Keratinocyte (primary cell): ENCODE measurements around the gene FRA10AC1. TPM values are rescaled to one million over a fixed set of nuclear protein-coding genes. Genes with fewer than 3 reads are reported as not detected.

Experiments used
- DNase-seq: peaks from one replicate; pipeline ENCODE4 v3.0.0-alpha.2; 2011; ENCODE audit warnings: low read depth, missing footprints, low spot score
- FAIRE-seq: peaks from 2 replicates; lab custom pipeline; 2011; peaks lifted over from hg19 to GRCh38; lab: Jason Lieb, UNC
- H2AFZ ChIP-seq: 2 replicates; pipeline ENCODE4 v1.6.0; 2012; ENCODE audit warnings: low read length, control low read depth, inconsistent platforms; ENCODE audit not compliant: control insufficient read depth
- H3K27ac ChIP-seq: 2 replicates; pipeline ENCODE4 v1.5.1; 2011; ENCODE audit warnings: low read length; ENCODE audit not compliant: control insufficient read depth, insufficient read depth
- H3K27me3 ChIP-seq: 3 replicates; pipeline ENCODE4 v1.6.0; 2011; ENCODE audit warnings: low read length; ENCODE audit not compliant: control insufficient read depth, insufficient read depth; ENCODE audit errors: extremely low read depth
- H3K36me3 ChIP-seq, 2 experiments: 2 replicates in 1 of 2; 3 replicates in 1 of 2; pipeline ENCODE4 v1.5.1; 2011; ENCODE audit warnings: low read length in 2 of 2, mild to moderate bottlenecking in 1 of 2; ENCODE audit not compliant: control insufficient read depth in 2 of 2, insufficient read depth in 2 of 2; ENCODE audit errors: extremely low read depth in 1 of 2
- H3K4me1 ChIP-seq: 3 replicates; pipeline ENCODE4 v1.5.1; 2011; ENCODE audit warnings: low read length; ENCODE audit not compliant: control insufficient read depth, insufficient read depth; ENCODE audit errors: extremely low read depth
- H3K4me2 ChIP-seq: 3 replicates; pipeline ENCODE4 v1.6.0; 2011; ENCODE audit warnings: low read depth, low read length; ENCODE audit not compliant: control insufficient read depth, insufficient read depth; ENCODE audit errors: extremely low read depth
- H3K4me3 ChIP-seq, 3 experiments: fragments of 200-600 bp in 1 of 3; sonication (generic) in 1 of 3; 2 replicates in 2 of 3; 3 replicates in 1 of 3; pipeline ENCODE4 v1.5.1; 2011 to 2016; ENCODE audit warnings: low read length in 3 of 3, mild to moderate bottlenecking in 3 of 3, control low read depth in 2 of 3, inconsistent platforms in 1 of 3, low read depth in 1 of 3, mixed read lengths in 1 of 3, mixed run types in 1 of 3, moderate library complexity in 1 of 3; ENCODE audit not compliant: control insufficient read depth in 2 of 3, insufficient read depth in 2 of 3; ENCODE audit errors: extremely low read depth in 1 of 3
- H3K79me2 ChIP-seq: 2 replicates; pipeline ENCODE4 v1.6.0; 2012; ENCODE audit warnings: low read length; ENCODE audit not compliant: control insufficient read depth, insufficient read depth
- H3K9ac ChIP-seq: 3 replicates; pipeline ENCODE4 v1.6.0; 2011; ENCODE audit warnings: low read length; ENCODE audit not compliant: control insufficient read depth, insufficient read depth; ENCODE audit errors: extremely low read depth
- H3K9me1 ChIP-seq: 3 replicates; pipeline ENCODE4 v1.6.0; 2011; ENCODE audit warnings: low read length; ENCODE audit not compliant: control insufficient read depth, insufficient read depth; ENCODE audit errors: extremely low read depth
- H3K9me3 ChIP-seq: 2 replicates; pipeline ENCODE4 v1.5.1; 2012; ENCODE audit warnings: low read depth, low read length; ENCODE audit not compliant: control insufficient read depth
- H4K20me1 ChIP-seq: 3 replicates; pipeline ENCODE4 v1.6.0; 2011; ENCODE audit warnings: low read length; ENCODE audit not compliant: control insufficient read depth, insufficient read depth; ENCODE audit errors: extremely low read depth
- EZH2 ChIP-seq: IDR thresholded peaks from one replicate; pipeline ENCODE4 v1.6.1; 2012; ENCODE audit warnings: inconsistent platforms, mild to moderate bottlenecking, low read length, moderate library complexity
- dilution Hi-C: fragments of 300-500 bp; cut with MboI; formaldehyde crosslinking; loops from one replicate; pipeline ENCODE4 v1.7.0; 2020; ENCODE audit warnings: low sequenced_read_pairs; ENCODE audit not compliant: extremely low pct_ligation_motif_present
- polyA plus RNA-seq, 5 experiments: library from polyadenylated mRNA; depleted of rRNA in 3 of 5; stranded (reverse) in 3 of 5; stranded (forward) in 1 of 5; unstranded in 1 of 5; fragments of >200 nt; gene quantifications; 1 replicate in 1 of 5; 2 replicates in 3 of 5; 3 replicates in 1 of 5; pipeline versions ENCODE4 v1.2.1 to v1.2.3, GENCODE V29; 2011 to 2012; ENCODE audit warnings: missing spikeins in 2 of 5, low read depth in 1 of 5, low replicate concordance in 1 of 5
- TF ChIP-seq, protein P1 (sequence below), 3 experiments: IDR thresholded peaks in 1 of 3; conservative IDR thresholded peaks in 1 of 3; optimal IDR thresholded peaks in 1 of 3; 2 replicates in 2 of 3; 3 replicates in 1 of 3; pipeline versions ENCODE3 to v1.5.1; 2011; ENCODE audit warnings: low read length in 3 of 3, mild to moderate bottlenecking in 3 of 3, moderate library complexity in 2 of 3, control low read depth in 1 of 3, inconsistent platforms in 1 of 3; ENCODE audit not compliant: insufficient read depth in 2 of 3; ENCODE audit errors: extremely low read depth in 1 of 3

Gene FRA10AC1
- polyA plus RNA-seq, 1 donor (not counting 4 experiments of a cell fraction or from before 2014, with no cell fraction given), result 12.8 TPM

DNA sequence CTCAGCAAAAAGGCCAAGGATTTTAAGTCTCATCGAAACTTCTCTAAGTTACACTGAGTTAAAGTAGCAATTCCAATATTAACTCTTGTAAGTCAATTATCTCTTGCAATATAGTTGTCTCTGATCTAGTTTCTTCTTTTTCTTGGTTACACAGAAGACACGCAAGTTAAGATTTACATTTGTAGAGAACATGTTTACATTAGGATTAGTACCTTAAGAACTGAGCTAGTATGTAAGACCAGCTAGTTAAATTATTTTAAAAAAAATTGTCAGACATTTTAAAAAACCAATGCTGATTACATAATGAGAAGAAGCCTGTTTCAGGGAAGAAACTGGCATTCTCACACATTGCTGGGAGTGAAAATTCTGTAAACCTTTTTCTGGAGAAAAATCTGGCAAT, 31.4 kb downstream of the FRA10AC1 start:
- Histone ChIP-seq H3K27ac (no peak overlapping the region), H3K9ac (no peak overlapping the region), H3K9me3 (no peaks in the 10 kb centered on the region), H3K27me3 (no peaks in the 10 kb centered on the region), H3K4me3 (no peak overlapping the region), H3K9me1 (no peaks in the 10 kb centered on the region), H2AFZ (no peak overlapping the region), H3K36me3 (peaks cover 4 to 11% of the 10 kb centered on the region in 2 experiments), H3K4me2 (no peak overlapping the region), H3K79me2 (no peaks in the 10 kb centered on the region), H4K20me1 (no peaks in the 10 kb centered on the region), H3K4me1 (no peaks in the 10 kb centered on the region)
- no peak for DNase-seq
- TF ChIP-seq, protein P1, sequence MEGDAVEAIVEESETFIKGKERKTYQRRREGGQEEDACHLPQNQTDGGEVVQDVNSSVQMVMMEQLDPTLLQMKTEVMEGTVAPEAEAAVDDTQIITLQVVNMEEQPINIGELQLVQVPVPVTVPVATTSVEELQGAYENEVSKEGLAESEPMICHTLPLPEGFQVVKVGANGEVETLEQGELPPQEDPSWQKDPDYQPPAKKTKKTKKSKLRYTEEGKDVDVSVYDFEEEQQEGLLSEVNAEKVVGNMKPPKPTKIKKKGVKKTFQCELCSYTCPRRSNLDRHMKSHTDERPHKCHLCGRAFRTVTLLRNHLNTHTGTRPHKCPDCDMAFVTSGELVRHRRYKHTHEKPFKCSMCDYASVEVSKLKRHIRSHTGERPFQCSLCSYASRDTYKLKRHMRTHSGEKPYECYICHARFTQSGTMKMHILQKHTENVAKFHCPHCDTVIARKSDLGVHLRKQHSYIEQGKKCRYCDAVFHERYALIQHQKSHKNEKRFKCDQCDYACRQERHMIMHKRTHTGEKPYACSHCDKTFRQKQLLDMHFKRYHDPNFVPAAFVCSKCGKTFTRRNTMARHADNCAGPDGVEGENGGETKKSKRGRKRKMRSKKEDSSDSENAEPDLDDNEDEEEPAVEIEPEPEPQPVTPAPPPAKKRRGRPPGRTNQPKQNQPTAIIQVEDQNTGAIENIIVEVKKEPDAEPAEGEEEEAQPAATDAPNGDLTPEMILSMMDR (optimal IDR thresholded peaks at IDR 0.05 in 1 of 3, IDR thresholded peaks at IDR 0.05 in 1 of 3, conservative IDR thresholded peaks at IDR 0.05 in 1 of 3; ENCODE audit: extremely low read depth in 1 of 3, insufficient read depth in 2 of 3, low read length in 3 of 3), result no peak
- TF ChIP-seq EZH2, result no peak
- dilution Hi-C loops, result no loop called here
- FAIRE-seq, result no peak

DNA sequence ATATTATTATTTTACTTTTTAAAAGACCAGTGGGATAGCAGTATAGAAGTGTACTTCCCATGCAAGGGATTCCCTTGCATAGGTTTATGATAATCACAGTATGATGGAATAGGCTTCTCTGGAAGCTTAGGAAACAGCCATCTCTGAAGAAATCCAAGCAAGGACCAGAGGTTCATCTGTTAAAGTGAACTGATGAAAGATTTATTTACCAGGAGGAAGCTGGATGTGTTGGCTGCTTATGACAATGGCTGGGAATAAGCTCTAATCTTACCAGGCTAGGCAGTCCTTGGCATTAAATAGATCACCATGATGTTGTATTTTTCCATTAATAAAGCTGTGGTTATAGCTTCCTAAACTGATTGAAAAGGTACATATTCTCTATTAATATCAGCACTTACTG, 32.0 kb downstream of the FRA10AC1 start:
- no peak overlapping the region for H3K27ac ChIP-seq
- FAIRE-seq, result no peak
- H3K36me3 ChIP-seq, result peaks cover 4 to 10% of the 10 kb centered on the region in 2 experiments
- no peaks in the 10 kb centered on the region for H3K9me3 ChIP-seq
- no peak for DNase-seq
- H3K27me3 ChIP-seq, result no peaks in the 10 kb centered on the region
- no peak overlapping the region for H2AFZ ChIP-seq
- no peaks in the 10 kb centered on the region for H3K4me1 ChIP-seq
- no peaks in the 10 kb centered on the region for H3K79me2 ChIP-seq
- no peaks in the 10 kb centered on the region for H4K20me1 ChIP-seq
- H3K4me3 ChIP-seq, result no peak overlapping the region
- no peak overlapping the region for H3K9ac ChIP-seq
- dilution Hi-C loops, result no loop called here
- H3K4me2 ChIP-seq, result no peak overlapping the region
- H3K9me1 ChIP-seq, result no peaks in the 10 kb centered on the region
- no peak for TF ChIP-seq EZH2
- TF ChIP-seq, protein P1 (optimal IDR thresholded peaks at IDR 0.05 in 1 of 3, IDR thresholded peaks at IDR 0.05 in 1 of 3, conservative IDR thresholded peaks at IDR 0.05 in 1 of 3; ENCODE audit: extremely low read depth in 1 of 3, insufficient read depth in 2 of 3, low read length in 3 of 3), result no peak
